Liver (tissue), 9 donors: ENCODE measurements around the gene AP1S2. TPM values are rescaled to one million over a fixed set of nuclear protein-coding genes. Genes with fewer than 3 reads are reported as not detected.
"Not testable (repeated sequence)": the region's sequence is repeated elsewhere in the genome, so short reads cannot be mapped to it uniquely, and the experiment has no call there.

Experiments used
- DNase-seq: peaks from one replicate; pipeline ENCODE4 v3.0.0-alpha.2; 2017; ENCODE audit warnings: low spot score
- H3K27ac ChIP-seq, 2 donors: one replicate each; pipeline ENCODE4 v1.7.0; 2013; ENCODE audit warnings: inconsistent platforms in 2 of 2, low read length in 2 of 2, control low read depth in 1 of 2, low read depth in 1 of 2, mild to moderate bottlenecking in 1 of 2
- H3K27me3 ChIP-seq, 4 donors: one replicate each; pipeline versions ENCODE4 v1.6.1 to v1.7.0; 2013; ENCODE audit warnings: low read length in 3 of 4, inconsistent platforms in 1 of 4, mild to moderate bottlenecking in 1 of 4, moderate library complexity in 1 of 4; ENCODE audit not compliant: control insufficient read depth in 4 of 4, insufficient read depth in 4 of 4
- H3K36me3 ChIP-seq, 4 donors: one replicate each; pipeline versions ENCODE4 v1.6.1 to v1.7.0; 2013; ENCODE audit warnings: low read length in 3 of 4, mild to moderate bottlenecking in 3 of 4, low read depth in 1 of 4, moderate library complexity in 1 of 4; ENCODE audit not compliant: control insufficient read depth in 4 of 4, insufficient read depth in 3 of 4
- H3K4me1 ChIP-seq, 4 donors: one replicate each; pipeline versions ENCODE4 v1.6.1 to v1.7.0; 2013; ENCODE audit warnings: low read length in 3 of 4, mild to moderate bottlenecking in 3 of 4, moderate library complexity in 1 of 4; ENCODE audit not compliant: control insufficient read depth in 4 of 4, insufficient read depth in 4 of 4
- H3K4me3 ChIP-seq, 3 donors: one replicate each; pipeline versions ENCODE4 v1.6.1 to v1.7.0; 2013; ENCODE audit warnings: low read length in 3 of 3, control low read depth in 1 of 3, low read depth in 1 of 3, mild to moderate bottlenecking in 1 of 3
- H3K9ac ChIP-seq, 2 donors: one replicate each; pipeline ENCODE4 v1.7.0; 2013; ENCODE audit warnings: low read length in 2 of 2, mild to moderate bottlenecking in 2 of 2, moderate library complexity in 2 of 2, control low read depth in 1 of 2, low read depth in 1 of 2
- H3K9me3 ChIP-seq, 4 donors: one replicate each; pipeline versions ENCODE4 v1.6.1 to v1.7.0; 2013; ENCODE audit warnings: low read length in 3 of 4; ENCODE audit not compliant: control insufficient read depth in 4 of 4
- EGR1 ChIP-seq, 2 donors: IDR thresholded peaks; 2 replicates each; pipeline ENCODE4 v1.6.1; 2016 to 2018; ENCODE audit warnings: antibody characterized with exemption in 2 of 2, low read depth in 2 of 2
- FOXA1 ChIP-seq: IDR thresholded peaks from 2 replicates; pipeline ENCODE4 v1.6.1; 2016; ENCODE audit warnings: antibody characterized with exemption
- NR2F2 ChIP-seq: IDR thresholded peaks from 2 replicates; pipeline ENCODE4 v1.6.1; 2016; ENCODE audit warnings: antibody characterized with exemption
- RAD21 ChIP-seq, 2 donors: IDR thresholded peaks; 2 replicates each; pipeline ENCODE4 v1.6.1; 2016; ENCODE audit warnings: antibody characterized with exemption in 2 of 2, mild to moderate bottlenecking in 2 of 2
- SP1 ChIP-seq: IDR thresholded peaks from 2 replicates; pipeline ENCODE4 v1.6.1; 2018; ENCODE audit warnings: antibody characterized with exemption, mild to moderate bottlenecking
- TAF1 ChIP-seq: conservative IDR thresholded peaks from 2 replicates; pipeline ENCODE4 v1.6.1; 2016; ENCODE audit warnings: antibody characterized with exemption, mild to moderate bottlenecking
- YY1 ChIP-seq: IDR thresholded peaks from 2 replicates; pipeline ENCODE4 v1.6.1; 2016; ENCODE audit warnings: antibody characterized with exemption, mild to moderate bottlenecking
- WGBS: extraction: QIAGEN DNeasy Blood & Tissue Kit; methylation state at CpG from one replicate; pipeline ENCODE4 v1.1.7; 2013; 5-methylcytosine and 5-hydroxymethylcytosine counted together
- polyA plus RNA-seq, 2 donors: library from polyadenylated mRNA; stranded (reverse) in 1 of 2; unstranded in 1 of 2; fragments of 200-250 nt in 1 of 2; fragments of >200 nt in 1 of 2; fragmentation: Nextera tagmentation in 1 of 2; extraction: Ambion mirVana in 1 of 2; gene quantifications; one replicate each; pipeline versions ENCODE4 v1.2.1 to v1.2.3, GENCODE V29; 2013 to 2015
- total RNA-seq, 2 donors: library from RNA; depleted of rRNA; stranded (reverse); fragments of >200 nt; gene quantifications; one replicate each; pipeline ENCODE4 v1.2.3, GENCODE V29; 2014
- TF ChIP-seq, protein P1 (sequence below): fragments of 150-350 bp; IDR thresholded peaks from 2 replicates; pipeline ENCODE4 v1.5.1; 2017; ENCODE audit warnings: improper control_type of control experiment, low read depth, low read length; ENCODE audit not compliant: missing input control
- TF ChIP-seq, protein P2 (sequence below): IDR thresholded peaks from 2 replicates; pipeline ENCODE4 v1.6.1; 2016; ENCODE audit warnings: antibody characterized with exemption
- TF ChIP-seq, protein P3 (sequence below): IDR thresholded peaks from 2 replicates; pipeline ENCODE4 v1.6.1; 2016; ENCODE audit warnings: antibody characterized with exemption
- TF ChIP-seq, protein P4 (sequence below): IDR thresholded peaks from 2 replicates; pipeline ENCODE4 v1.6.1; 2016; ENCODE audit warnings: antibody characterized with exemption, mild to moderate bottlenecking
- donor health status: healthy.
- donor health status: healthy.
- donor health status: healthy.
- donor health status: healthy.
- donor health status: healthy.

The AP1S2 gene
- total and polyA plus RNA-seq, 4 donors = 6.1 to 25.7 (median 10.6) TPM

GRCh38 chrX:15877914-15878313 lies 23.3 kb upstream of the AP1S2 start:
- not testable (repeated sequence) for H3K9ac ChIP-seq, H3K27ac ChIP-seq, H3K9me3 ChIP-seq, H3K4me3 ChIP-seq, H3K27me3 ChIP-seq, H3K4me1 ChIP-seq, H3K36me3 ChIP-seq, DNase-seq
- WGBS = 56% methylated on average over 1 of the region's 1 CpG

GRCh38 chrX:15877380-15877779 lies 22.8 kb upstream of the AP1S2 start:
- no peaks in the 10 kb centered on the region for H3K9me3 ChIP-seq
- H3K36me3 ChIP-seq = no peaks in the 10 kb centered on the region
- 80% methylated on average over 4 of the region's 4 CpGs for WGBS
- TF ChIP-seq, protein P1, sequence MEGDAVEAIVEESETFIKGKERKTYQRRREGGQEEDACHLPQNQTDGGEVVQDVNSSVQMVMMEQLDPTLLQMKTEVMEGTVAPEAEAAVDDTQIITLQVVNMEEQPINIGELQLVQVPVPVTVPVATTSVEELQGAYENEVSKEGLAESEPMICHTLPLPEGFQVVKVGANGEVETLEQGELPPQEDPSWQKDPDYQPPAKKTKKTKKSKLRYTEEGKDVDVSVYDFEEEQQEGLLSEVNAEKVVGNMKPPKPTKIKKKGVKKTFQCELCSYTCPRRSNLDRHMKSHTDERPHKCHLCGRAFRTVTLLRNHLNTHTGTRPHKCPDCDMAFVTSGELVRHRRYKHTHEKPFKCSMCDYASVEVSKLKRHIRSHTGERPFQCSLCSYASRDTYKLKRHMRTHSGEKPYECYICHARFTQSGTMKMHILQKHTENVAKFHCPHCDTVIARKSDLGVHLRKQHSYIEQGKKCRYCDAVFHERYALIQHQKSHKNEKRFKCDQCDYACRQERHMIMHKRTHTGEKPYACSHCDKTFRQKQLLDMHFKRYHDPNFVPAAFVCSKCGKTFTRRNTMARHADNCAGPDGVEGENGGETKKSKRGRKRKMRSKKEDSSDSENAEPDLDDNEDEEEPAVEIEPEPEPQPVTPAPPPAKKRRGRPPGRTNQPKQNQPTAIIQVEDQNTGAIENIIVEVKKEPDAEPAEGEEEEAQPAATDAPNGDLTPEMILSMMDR = no peak
- TF ChIP-seq NR2F2 (no peak), TAF1 (no peak), RAD21 (IDR thresholded peaks at IDR 0.05) (no peak), SP1 (no peak), FOXA1 (no peak), YY1 (no peak)
- TF ChIP-seq, protein P2, sequence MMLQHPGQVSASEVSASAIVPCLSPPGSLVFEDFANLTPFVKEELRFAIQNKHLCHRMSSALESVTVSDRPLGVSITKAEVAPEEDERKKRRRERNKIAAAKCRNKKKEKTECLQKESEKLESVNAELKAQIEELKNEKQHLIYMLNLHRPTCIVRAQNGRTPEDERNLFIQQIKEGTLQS = no peak
- TF ChIP-seq, protein P3, sequence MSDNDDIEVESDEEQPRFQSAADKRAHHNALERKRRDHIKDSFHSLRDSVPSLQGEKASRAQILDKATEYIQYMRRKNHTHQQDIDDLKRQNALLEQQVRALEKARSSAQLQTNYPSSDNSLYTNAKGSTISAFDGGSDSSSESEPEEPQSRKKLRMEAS = no peak
- TF ChIP-seq, protein P4, sequence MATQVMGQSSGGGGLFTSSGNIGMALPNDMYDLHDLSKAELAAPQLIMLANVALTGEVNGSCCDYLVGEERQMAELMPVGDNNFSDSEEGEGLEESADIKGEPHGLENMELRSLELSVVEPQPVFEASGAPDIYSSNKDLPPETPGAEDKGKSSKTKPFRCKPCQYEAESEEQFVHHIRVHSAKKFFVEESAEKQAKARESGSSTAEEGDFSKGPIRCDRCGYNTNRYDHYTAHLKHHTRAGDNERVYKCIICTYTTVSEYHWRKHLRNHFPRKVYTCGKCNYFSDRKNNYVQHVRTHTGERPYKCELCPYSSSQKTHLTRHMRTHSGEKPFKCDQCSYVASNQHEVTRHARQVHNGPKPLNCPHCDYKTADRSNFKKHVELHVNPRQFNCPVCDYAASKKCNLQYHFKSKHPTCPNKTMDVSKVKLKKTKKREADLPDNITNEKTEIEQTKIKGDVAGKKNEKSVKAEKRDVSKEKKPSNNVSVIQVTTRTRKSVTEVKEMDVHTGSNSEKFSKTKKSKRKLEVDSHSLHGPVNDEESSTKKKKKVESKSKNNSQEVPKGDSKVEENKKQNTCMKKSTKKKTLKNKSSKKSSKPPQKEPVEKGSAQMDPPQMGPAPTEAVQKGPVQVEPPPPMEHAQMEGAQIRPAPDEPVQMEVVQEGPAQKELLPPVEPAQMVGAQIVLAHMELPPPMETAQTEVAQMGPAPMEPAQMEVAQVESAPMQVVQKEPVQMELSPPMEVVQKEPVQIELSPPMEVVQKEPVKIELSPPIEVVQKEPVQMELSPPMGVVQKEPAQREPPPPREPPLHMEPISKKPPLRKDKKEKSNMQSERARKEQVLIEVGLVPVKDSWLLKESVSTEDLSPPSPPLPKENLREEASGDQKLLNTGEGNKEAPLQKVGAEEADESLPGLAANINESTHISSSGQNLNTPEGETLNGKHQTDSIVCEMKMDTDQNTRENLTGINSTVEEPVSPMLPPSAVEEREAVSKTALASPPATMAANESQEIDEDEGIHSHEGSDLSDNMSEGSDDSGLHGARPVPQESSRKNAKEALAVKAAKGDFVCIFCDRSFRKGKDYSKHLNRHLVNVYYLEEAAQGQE = no peak
- peaks cover 0 to 3% (median 0%) of the 10 kb centered on the region in 4 donors for H3K27me3 ChIP-seq
- H3K4me1 ChIP-seq = no peaks in the 10 kb centered on the region
- H3K27ac ChIP-seq = no peak overlapping the region
- no peak overlapping the region for H3K4me3 ChIP-seq
- H3K9ac ChIP-seq = no peak overlapping the region
- DNase-seq = no peak

GRCh38 chrX:15874672-15875071 lies 20.1 kb upstream of the AP1S2 start:
- H3K9ac ChIP-seq = no peak overlapping the region
- H3K36me3 ChIP-seq = no peaks in the 10 kb centered on the region
- TF ChIP-seq TAF1 (no peak), YY1 (no peak), EGR1 (IDR thresholded peaks at IDR 0.05; ENCODE audit: low read depth in 2 of 2) (no peak)
- no peaks in the 10 kb centered on the region for H3K4me1 ChIP-seq
- H3K9me3 ChIP-seq = no peaks in the 10 kb centered on the region
- 75% methylated on average over 3 of the region's 3 CpGs for WGBS
- no peak for DNase-seq
- peaks cover 0 to 8% (median 0%) of the 10 kb centered on the region in 4 donors for H3K27me3 ChIP-seq
- no peak overlapping the region for H3K27ac ChIP-seq
- no peak overlapping the region for H3K4me3 ChIP-seq
